ENCODE results near the gene ERICH4.

- TF ChIP-seq CTCF (IDR thresholded peaks at IDR 0.05) (no peak), POLR2A (IDR thresholded peaks at IDR 0.05) (no peak)
These were observed 26.7 kb upstream of the ERICH4 start for GRCh38 chr19:41416194-41416674.

All from heart left ventricle (tissue), 13 donors.